GM12873 (cell line): ENCODE results near the gene PRR12.

Source experiments
- TF ChIP-seq, protein P1 (sequence below): IDR thresholded peaks from 2 replicates; pipeline ENCODE4 v1.5.1; 2012; ENCODE audit warnings: low read depth, mild to moderate bottlenecking, moderate library complexity, low read length, control low read depth; ENCODE audit not compliant: insufficient read depth; ENCODE audit errors: missing control alignments

PRR12 gene

DNA sequence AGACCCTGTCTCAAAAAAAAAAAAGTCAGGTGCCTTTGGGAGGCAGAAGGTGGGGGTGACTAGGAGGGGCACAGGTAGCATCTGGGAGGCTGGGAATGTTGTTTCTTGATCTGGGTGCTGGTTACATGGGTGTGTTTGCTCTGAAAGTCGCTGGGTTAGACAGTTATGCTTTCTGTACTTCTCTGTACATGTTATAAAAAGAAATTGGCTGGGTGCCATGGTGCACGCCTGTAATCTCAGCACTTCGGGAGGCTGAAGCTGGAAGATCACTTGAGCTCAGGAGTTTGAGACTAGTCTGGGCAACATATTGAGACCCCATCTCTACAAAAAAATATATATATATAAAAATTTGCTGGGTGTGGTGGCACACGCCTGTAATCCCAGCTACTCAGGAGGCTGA, 25.7 kb upstream of the PRR12 start:
- TF ChIP-seq, protein P1, sequence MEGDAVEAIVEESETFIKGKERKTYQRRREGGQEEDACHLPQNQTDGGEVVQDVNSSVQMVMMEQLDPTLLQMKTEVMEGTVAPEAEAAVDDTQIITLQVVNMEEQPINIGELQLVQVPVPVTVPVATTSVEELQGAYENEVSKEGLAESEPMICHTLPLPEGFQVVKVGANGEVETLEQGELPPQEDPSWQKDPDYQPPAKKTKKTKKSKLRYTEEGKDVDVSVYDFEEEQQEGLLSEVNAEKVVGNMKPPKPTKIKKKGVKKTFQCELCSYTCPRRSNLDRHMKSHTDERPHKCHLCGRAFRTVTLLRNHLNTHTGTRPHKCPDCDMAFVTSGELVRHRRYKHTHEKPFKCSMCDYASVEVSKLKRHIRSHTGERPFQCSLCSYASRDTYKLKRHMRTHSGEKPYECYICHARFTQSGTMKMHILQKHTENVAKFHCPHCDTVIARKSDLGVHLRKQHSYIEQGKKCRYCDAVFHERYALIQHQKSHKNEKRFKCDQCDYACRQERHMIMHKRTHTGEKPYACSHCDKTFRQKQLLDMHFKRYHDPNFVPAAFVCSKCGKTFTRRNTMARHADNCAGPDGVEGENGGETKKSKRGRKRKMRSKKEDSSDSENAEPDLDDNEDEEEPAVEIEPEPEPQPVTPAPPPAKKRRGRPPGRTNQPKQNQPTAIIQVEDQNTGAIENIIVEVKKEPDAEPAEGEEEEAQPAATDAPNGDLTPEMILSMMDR: no peak

DNA sequence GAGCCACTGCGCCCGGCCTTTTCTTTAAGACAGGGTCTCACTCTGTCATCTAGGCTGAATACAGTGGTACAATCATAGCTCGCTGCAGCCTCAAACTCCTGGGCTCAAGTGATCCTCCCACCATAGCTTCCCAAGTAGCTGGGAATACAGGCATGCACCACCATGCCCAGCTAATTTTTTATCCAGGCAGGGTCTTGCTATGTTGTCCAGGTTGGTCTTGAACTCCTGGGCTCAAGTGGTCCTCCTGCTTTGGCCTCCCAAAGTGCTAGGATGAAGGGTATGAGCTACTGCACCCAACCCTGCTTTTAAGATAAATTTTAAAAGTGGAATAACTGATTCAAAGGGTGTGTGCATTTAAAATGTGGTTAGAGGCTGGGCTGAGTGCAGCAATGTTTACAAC, 24.7 kb upstream of the PRR12 start:
- TF ChIP-seq, protein P1: no peak

DNA sequence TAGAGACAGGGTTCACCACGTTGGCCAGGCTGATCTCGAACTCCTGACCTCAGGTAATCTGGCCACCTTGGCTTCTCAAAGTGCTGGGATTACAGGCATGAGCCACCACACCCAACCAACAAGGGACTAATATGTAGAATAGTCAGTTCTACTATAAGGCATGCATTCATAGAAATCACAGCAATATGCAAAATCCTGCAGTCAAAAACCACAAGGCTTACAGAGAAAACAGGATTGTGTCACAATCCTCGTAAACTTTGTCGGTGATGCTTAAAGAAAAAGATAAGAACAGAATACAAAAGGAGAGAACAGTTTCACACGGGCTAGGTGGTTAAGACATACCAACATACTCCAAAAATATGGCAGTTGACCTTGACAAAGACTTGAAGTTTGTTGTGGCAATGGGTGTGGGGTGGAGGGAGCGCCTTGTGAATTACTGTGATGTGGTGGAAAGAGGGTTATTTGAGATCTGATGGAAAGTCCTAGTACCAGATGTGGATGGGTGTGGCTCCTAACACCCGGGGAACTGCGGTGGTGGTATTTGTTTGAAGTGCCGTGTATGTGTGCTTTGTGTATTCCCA, 23.0 kb upstream of the PRR12 start:
- TF ChIP-seq, protein P1: no peak

DNA sequence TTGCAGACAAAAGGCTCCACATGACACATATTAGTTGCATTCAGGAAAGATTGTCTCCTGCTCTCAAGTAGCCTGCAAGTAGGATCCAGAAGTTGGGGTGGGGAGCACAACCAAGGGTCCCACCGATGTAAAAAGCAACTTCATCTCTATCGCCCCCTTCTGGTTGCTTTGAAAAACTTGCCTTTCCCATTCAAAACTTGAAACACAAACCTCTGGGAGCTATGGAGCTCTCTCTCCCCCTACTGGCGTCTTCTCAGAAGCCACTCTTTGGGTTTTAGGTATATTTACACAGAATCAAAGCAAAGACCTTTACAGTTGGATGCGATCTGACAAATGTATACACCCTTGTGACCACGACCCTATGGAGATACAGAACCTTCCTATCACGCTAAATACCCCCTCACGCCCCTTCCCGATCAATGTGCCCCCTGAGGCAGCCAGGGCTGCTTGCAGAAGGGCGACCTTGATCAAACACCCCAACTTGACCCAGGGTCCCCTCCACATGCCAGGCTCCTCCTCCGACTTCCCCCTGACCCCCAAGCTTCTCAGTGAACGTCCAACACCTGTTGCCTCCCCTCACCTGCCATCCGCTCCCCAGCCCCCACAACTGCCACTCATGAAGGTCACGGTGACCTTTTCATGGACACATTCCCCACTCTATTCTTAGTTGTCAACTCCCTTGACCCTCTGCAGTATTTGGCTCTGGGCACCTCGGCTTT, 20.7 kb upstream of the PRR12 start:
- TF ChIP-seq, protein P1: peak; percentile 97

DNA sequence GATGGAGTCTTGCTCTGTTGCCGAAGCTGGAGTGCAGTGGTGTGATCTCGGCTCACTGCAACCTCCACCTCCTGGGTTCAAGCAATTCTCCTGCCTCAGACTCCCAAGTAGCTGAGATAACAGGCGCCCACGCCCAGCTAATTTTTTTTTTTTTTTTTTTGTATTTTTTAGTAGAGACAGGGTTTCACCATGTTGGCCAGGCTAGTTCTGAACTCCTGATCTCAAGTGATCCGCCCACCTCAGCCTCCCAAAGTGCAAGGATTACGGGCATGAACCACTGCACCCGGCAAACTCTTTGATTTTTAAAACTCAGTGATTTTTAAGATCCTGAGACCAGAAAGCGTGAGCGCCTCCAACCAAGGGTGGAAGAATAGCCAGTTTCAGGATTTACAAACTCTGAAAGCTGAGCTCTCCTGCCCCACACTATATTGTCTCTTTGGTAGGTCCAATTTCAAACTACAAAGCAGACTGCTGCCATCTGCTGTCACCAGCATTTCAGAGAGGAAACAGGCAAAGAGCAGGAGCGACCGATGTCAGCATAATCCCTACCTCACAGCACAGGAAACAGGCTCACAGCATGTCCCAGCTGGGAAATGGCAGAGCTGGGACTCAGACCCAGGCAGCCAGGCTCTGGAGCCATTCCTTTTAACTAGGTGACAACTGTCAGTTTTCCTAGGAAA, 19.8 kb upstream of the PRR12 start:
- TF ChIP-seq, protein P1: peak; percentile 17

DNA sequence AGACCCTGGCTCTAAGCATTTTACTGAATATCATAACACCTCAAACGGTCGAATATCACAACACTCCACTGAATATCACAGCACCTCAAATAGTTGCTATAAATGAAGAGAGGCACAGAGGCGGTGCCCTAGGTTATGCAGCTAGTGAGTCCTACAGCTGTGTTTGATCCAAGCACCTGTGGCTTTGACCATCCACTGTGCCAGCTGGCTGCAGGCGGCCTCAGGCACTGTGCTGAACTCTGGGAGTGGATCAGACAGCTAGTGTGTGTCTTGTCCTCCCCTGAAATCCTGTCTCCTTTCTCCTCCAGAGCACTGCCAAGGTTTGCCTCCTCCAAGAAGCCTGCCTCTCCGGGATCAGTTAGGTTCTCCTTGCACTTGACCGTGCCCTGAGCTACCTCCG, 18.0 kb upstream of the PRR12 start:
- TF ChIP-seq, protein P1: no peak

DNA sequence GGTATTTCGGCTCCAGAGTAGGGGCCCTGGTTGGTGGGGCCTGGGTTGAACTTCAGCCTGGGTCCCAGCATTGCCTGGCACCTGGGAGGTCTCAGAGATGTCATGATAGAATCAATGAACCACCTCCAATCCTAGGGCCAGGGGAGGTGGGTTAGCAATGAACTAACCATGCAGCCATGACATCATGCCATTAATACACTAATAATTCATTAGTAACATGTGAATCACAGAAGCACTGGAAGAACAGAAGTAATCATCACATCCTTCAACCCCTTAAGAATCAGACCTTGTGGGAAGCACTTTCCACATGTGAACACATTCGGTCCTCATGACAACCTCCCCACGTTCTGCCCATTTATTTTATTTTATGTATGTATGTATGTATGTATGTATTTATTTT, 17.6 kb upstream of the PRR12 start:
- TF ChIP-seq, protein P1: no peak
